ENCODE measurements around the gene TMEM126A. TPM values are rescaled to one million over a fixed set of nuclear protein-coding genes. Genes with fewer than 3 reads are reported as not detected.

Gene TMEM126A
- total RNA-seq, 1 experiment from 2014 or later: 50.9 TPM

DNA sequence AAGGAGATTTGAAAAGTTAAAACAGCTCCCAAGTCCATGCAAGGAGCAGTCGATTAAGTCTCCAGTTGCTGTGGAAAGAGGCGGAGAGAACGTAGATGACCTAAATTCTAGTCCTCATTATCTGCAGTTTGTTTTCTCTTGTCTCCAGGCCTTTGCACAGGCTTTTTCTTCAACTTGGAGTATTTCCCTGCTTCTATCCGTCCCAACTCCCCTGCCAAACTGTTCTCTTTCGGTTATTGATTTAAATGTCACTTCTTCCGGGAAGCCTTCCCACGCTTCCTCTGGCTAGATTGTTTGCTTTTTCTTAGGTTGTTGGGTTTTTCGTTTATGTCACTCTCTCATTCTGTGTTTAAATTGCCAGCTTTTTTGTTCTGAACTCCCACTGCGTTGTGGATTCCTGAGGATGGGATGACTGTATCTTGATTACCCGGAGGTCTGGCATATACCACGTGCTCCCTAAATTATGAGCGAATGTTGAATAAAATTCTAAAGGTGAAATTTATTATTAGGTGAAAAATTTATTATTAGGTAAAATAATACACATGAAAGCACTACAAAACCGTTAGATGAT, 18.9 kb upstream of the TMEM126A start:
- peak overlapping the region; percentile 88 to 98 for H3K4me3 ChIP-seq (ENCODE audit: low read depth in 2 of 2, low read length in 2 of 2)
- no peak for DNase-seq (ENCODE audit: low read depth, low spot score)
- TSS peak; percentile 82 for BruUV-seq (replicated peaks)
- ATAC-seq: peak; percentile 23
- H3K9me3 ChIP-seq (ENCODE audit: control insufficient read depth, insufficient read depth, low read depth, low read length): no peaks in the 10 kb centered on the region
- H3K4me1 ChIP-seq (ENCODE audit: control insufficient read depth, insufficient read depth, low read length): peaks cover 34% of the 10 kb centered on the region
- ChIA-PET CTCF (interaction anchor here (0.6 kb wide), 1 partner anchor 36 kb away, joined by 3 read pairs; the partner anchor contains the start of gene CREBZF), POLR2A (no interaction called here)
- peak overlapping the region; percentile 96 for H3K27ac ChIP-seq (ENCODE audit: low read length)
- TF ChIP-seq SIN3A (IDR thresholded peaks at IDR 0.05; ENCODE audit: borderline replicate concordance, insufficient read depth, low read depth, low read length) (0 out of 2 replicates have a peak, but pooled peaks have one; percentile 74), POLR2AphosphoS5 (IDR thresholded peaks at IDR 0.05; ENCODE audit: low read depth, low read length) (no peak), TCF7L2 (IDR thresholded peaks at IDR 0.05; ENCODE audit: low read depth, low read length) (no peak), CTCF (IDR thresholded peaks at IDR 0.05) (no peak)
- TF ChIP-seq, protein P1, sequence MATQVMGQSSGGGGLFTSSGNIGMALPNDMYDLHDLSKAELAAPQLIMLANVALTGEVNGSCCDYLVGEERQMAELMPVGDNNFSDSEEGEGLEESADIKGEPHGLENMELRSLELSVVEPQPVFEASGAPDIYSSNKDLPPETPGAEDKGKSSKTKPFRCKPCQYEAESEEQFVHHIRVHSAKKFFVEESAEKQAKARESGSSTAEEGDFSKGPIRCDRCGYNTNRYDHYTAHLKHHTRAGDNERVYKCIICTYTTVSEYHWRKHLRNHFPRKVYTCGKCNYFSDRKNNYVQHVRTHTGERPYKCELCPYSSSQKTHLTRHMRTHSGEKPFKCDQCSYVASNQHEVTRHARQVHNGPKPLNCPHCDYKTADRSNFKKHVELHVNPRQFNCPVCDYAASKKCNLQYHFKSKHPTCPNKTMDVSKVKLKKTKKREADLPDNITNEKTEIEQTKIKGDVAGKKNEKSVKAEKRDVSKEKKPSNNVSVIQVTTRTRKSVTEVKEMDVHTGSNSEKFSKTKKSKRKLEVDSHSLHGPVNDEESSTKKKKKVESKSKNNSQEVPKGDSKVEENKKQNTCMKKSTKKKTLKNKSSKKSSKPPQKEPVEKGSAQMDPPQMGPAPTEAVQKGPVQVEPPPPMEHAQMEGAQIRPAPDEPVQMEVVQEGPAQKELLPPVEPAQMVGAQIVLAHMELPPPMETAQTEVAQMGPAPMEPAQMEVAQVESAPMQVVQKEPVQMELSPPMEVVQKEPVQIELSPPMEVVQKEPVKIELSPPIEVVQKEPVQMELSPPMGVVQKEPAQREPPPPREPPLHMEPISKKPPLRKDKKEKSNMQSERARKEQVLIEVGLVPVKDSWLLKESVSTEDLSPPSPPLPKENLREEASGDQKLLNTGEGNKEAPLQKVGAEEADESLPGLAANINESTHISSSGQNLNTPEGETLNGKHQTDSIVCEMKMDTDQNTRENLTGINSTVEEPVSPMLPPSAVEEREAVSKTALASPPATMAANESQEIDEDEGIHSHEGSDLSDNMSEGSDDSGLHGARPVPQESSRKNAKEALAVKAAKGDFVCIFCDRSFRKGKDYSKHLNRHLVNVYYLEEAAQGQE (IDR thresholded peaks at IDR 0.05; ENCODE audit: insufficient read depth in 1 of 2, low read depth in 2 of 2, low read length in 1 of 2): no peak
- intact Hi-C loops (cut with micrococcal nuclease; ENCODE audit: unreplicated experiment): loop anchor here (5.0 kb wide), 2 partner anchors 33 to 48 kb away; no protein-coding TSS in a partner anchor
- peaks cover 5% of the 10 kb centered on the region for H3K36me3 ChIP-seq (ENCODE audit: control insufficient read depth, insufficient read depth, low read length)
- no peaks in the 10 kb centered on the region for H3K27me3 ChIP-seq (ENCODE audit: control insufficient read depth, insufficient read depth, low read length)
- in situ Hi-C loops (cut with HindIII; ENCODE audit: low pct_unique_long_range_greater_than_20kb, low sequenced_read_pairs): no loop called here

DNA sequence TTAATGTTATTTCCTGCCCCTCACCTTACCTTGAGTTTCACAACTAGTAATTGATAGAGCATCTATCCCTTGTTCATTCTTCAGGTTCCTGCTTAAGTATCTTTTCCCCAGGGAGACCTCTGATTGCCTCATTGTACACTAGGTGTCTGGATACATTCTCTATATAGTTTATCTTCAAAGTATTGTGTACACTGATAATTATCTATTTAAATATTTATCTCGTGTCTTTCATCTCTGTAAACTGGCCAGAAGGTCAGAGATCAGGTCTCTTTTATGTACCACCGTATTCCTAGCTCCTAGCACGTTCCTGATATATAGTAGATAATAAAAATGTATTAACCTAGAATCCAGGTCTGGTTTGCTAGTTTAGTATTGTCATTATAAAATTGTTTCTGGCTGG, 13.0 kb upstream of the TMEM126A start:
- intact Hi-C loops (cut with micrococcal nuclease; ENCODE audit: unreplicated experiment): no loop called here
- POLR2A ChIA-PET: no interaction called here
- DNase-seq (ENCODE audit: low read depth, low spot score) (no peak), ATAC-seq (no peak)
- TF ChIP-seq CTCF (IDR thresholded peaks at IDR 0.05): no peak
- no peak for TF ChIP-seq TCF7L2 (IDR thresholded peaks at IDR 0.05; ENCODE audit: low read depth, low read length)
- TF ChIP-seq POLR2AphosphoS5 (IDR thresholded peaks at IDR 0.05; ENCODE audit: low read depth, low read length): no peak
- Histone ChIP-seq H3K36me3 (ENCODE audit: control insufficient read depth, insufficient read depth, low read length) (peaks cover 23% of the 10 kb centered on the region), H3K4me1 (ENCODE audit: control insufficient read depth, insufficient read depth, low read length) (peaks cover 7% of the 10 kb centered on the region), H3K4me3 (ENCODE audit: low read depth in 2 of 2, low read length in 2 of 2) (no peak overlapping the region), H3K9me3 (ENCODE audit: control insufficient read depth, insufficient read depth, low read depth, low read length) (no peaks in the 10 kb centered on the region), H3K27me3 (ENCODE audit: control insufficient read depth, insufficient read depth, low read length) (no peaks in the 10 kb centered on the region), H3K27ac (ENCODE audit: low read length) (no peak overlapping the region)
- BruUV-seq (replicated peaks): no TSS peak
- CTCF ChIA-PET: no interaction called here
- in situ Hi-C loops (cut with HindIII; ENCODE audit: low pct_unique_long_range_greater_than_20kb, low sequenced_read_pairs): no loop called here

Measured in Panc1 (cell line).